HCT116 (cell line): ENCODE data around the gene AUP1. TPM values are rescaled to one million over a fixed set of nuclear protein-coding genes. Genes with fewer than 3 reads are reported as not detected.

Experiments
- ATAC-seq: fragments of 200-7000 bp; cut with Tn5 transposase; 2 replicates; pipeline ENCODE4 v1.9.1; 2020; ENCODE audit warnings: mild to moderate bottlenecking, moderate library complexity
- BruUV-seq: library from RNA; stranded (reverse); fragments of 400-500 nt; replicated peaks from 2 replicates; lab custom pipeline; 2021; lab: Mats Ljungman, UMichigan
- CTCF ChIA-PET: fragments of 300-600 bp; sonication (Branson Sonifier 250); formaldehyde crosslinking; loops from one replicate; lab custom pipeline; 2021; ENCODE audit warnings: antibody characterized with exemption; lab: Charles Lee
- POLR2A ChIA-PET: fragments of 300-600, 350-600 bp; sonication (Branson Sonifier 250); formaldehyde crosslinking; loops from one replicate; lab custom pipeline; 2021; ENCODE audit warnings: antibody characterized with exemption; lab: Charles Lee
- RAD21 ChIA-PET, 2 experiments: fragments of 300-600 bp; sonication (Branson Sonifier 250); formaldehyde crosslinking; loops; one replicate each; lab custom pipeline; 2023; ENCODE audit warnings: low total read pairs in 2 of 2; ENCODE audit not compliant: uncharacterized antibody in 2 of 2, unreplicated experiment in 2 of 2, low non-redundant PET in 1 of 2; lab: Charles Lee
- DNase-seq: peaks from one replicate; pipeline ENCODE4 v3.0.0-alpha.2; 2010; ENCODE audit warnings: low read depth, low spot score
- H2AFZ ChIP-seq: fragments of 200-600 bp; shearing (Covaris generic), sonication (generic); 2 replicates; pipeline ENCODE4 v1.6.1; 2017; ENCODE audit warnings: low read depth, mixed run types, mixed read lengths, antibody characterized with exemption, low read length; ENCODE audit not compliant: poor library complexity, severe bottlenecking
- H3K27ac ChIP-seq: 2 replicates; pipeline ENCODE4 v1.5.1; 2012; ENCODE audit warnings: low read depth, low read length
- H3K27me3 ChIP-seq: fragments of 200-600 bp; sonication (generic); 2 replicates; pipeline ENCODE4 v1.6.1; 2016; ENCODE audit warnings: mixed run types, low read length, mixed read lengths; ENCODE audit not compliant: insufficient read depth
- H3K36me3 ChIP-seq, 2 experiments: fragments of 200-500 bp in 1 of 2; fragments of 200-600 bp in 1 of 2; sonication (Bioruptor generic) in 1 of 2; sonication (generic) in 1 of 2; 2 replicates each; pipeline versions ENCODE4 v1.5.1 to v1.6.1; 2014 to 2016; ENCODE audit warnings: low read length in 2 of 2, inconsistent platforms in 1 of 2, mixed read lengths in 1 of 2, mixed run types in 1 of 2; ENCODE audit not compliant: insufficient read depth in 2 of 2, control insufficient read depth in 1 of 2
- H3K4me1 ChIP-seq, 2 experiments: fragments of 200-600 bp in 1 of 2; sonication (generic) in 1 of 2; 2 replicates each; pipeline versions ENCODE4 v1.5.1 to v1.6.1; 2012 to 2017; ENCODE audit warnings: low read length in 2 of 2, inconsistent platforms in 1 of 2, mild to moderate bottlenecking in 1 of 2, mixed read lengths in 1 of 2, mixed run types in 1 of 2, moderate library complexity in 1 of 2; ENCODE audit not compliant: insufficient read depth in 2 of 2, control insufficient read depth in 1 of 2
- H3K4me2 ChIP-seq: fragments of 200-600 bp; sonication (generic); 2 replicates; pipeline ENCODE4 v1.6.1; 2017; ENCODE audit warnings: mixed run types, low read length, mixed read lengths
- H3K4me3 ChIP-seq, 2 experiments: fragments of 200-600 bp in 1 of 2; sonication (generic) in 1 of 2; replicated peaks in 1 of 2; 2 replicates each; pipeline ENCODE4 v1.5.1; 2011 to 2016; ENCODE audit warnings: low read length in 2 of 2, control low read depth in 1 of 2, low read depth in 1 of 2, mild to moderate bottlenecking in 1 of 2, mixed read lengths in 1 of 2, mixed run types in 1 of 2
- H3K79me2 ChIP-seq: fragments of 200-600 bp; sonication (generic); 2 replicates; pipeline ENCODE4 v1.6.1; 2017; ENCODE audit warnings: mild to moderate bottlenecking, mixed run types, low read length, moderate library complexity, mixed read lengths; ENCODE audit not compliant: insufficient read depth
- H3K9ac ChIP-seq: fragments of 200-600 bp; sonication (generic); 2 replicates; pipeline ENCODE4 v1.6.1; 2016; ENCODE audit warnings: low read length, mixed read lengths
- H3K9me2 ChIP-seq: fragments of 200-600 bp; sonication (generic), shearing (Covaris generic); 2 replicates; pipeline ENCODE4 v1.6.1; 2017; ENCODE audit warnings: mixed run types, mild to moderate bottlenecking, moderate library complexity; ENCODE audit not compliant: insufficient read depth
- H3K9me3 ChIP-seq, 2 experiments: fragments of 200-500 bp in 1 of 2; fragments of 200-600 bp in 1 of 2; sonication (Bioruptor generic) in 1 of 2; sonication (generic) in 1 of 2; 2 replicates each; pipeline ENCODE4 v1.6.1; 2014 to 2017; ENCODE audit warnings: low read length in 2 of 2, mixed read lengths in 2 of 2, inconsistent platforms in 1 of 2, low read depth in 1 of 2, mild to moderate bottlenecking in 1 of 2, mixed run types in 1 of 2, moderate library complexity in 1 of 2; ENCODE audit not compliant: control insufficient read depth in 1 of 2, insufficient read depth in 1 of 2
- H4K20me1 ChIP-seq: fragments of 200-600 bp; sonication (generic), shearing (Covaris generic); 2 replicates; pipeline ENCODE4 v1.6.1; 2017; ENCODE audit warnings: mixed run types, mild to moderate bottlenecking, moderate library complexity; ENCODE audit not compliant: insufficient read depth
- MAX ChIP-seq: IDR thresholded peaks from 2 replicates; pipeline ENCODE4 v1.6.1; 2012
- RAD21 ChIP-seq: IDR thresholded peaks from 2 replicates; pipeline ENCODE4 v1.6.1; 2012; ENCODE audit warnings: low read depth, mild to moderate bottlenecking
- REST ChIP-seq: IDR thresholded peaks from 2 replicates; pipeline ENCODE4 v1.6.1; 2012; ENCODE audit warnings: low read depth
- SIN3A ChIP-seq: IDR thresholded peaks from 2 replicates; pipeline ENCODE4 v1.6.1; 2012; ENCODE audit warnings: low read depth
- SRF ChIP-seq: IDR thresholded peaks from 2 replicates; pipeline ENCODE4 v1.6.1; 2012; ENCODE audit warnings: low read depth
- ZBTB33 ChIP-seq: IDR thresholded peaks from 2 replicates; pipeline ENCODE4 v1.6.1; 2011; ENCODE audit warnings: mild to moderate bottlenecking, low read length, moderate library complexity; ENCODE audit not compliant: insufficient replicate concordance; ENCODE audit errors: extremely low read depth
- intact Hi-C: fragments of 100-400 bp; cut with micrococcal nuclease; formaldehyde crosslinking; loops from 2 replicates; pipeline ENCODE4 v1.10.0; 2022
- total RNA-seq: library from RNA; stranded (reverse); gene quantifications from one replicate; pipeline ENCODE4 v1.2.1, GENCODE V29; 2021; ENCODE audit not compliant: unreplicated experiment

Gene AUP1
- total RNA-seq, 1 experiment from 2014 or later: 116 TPM

DNA sequence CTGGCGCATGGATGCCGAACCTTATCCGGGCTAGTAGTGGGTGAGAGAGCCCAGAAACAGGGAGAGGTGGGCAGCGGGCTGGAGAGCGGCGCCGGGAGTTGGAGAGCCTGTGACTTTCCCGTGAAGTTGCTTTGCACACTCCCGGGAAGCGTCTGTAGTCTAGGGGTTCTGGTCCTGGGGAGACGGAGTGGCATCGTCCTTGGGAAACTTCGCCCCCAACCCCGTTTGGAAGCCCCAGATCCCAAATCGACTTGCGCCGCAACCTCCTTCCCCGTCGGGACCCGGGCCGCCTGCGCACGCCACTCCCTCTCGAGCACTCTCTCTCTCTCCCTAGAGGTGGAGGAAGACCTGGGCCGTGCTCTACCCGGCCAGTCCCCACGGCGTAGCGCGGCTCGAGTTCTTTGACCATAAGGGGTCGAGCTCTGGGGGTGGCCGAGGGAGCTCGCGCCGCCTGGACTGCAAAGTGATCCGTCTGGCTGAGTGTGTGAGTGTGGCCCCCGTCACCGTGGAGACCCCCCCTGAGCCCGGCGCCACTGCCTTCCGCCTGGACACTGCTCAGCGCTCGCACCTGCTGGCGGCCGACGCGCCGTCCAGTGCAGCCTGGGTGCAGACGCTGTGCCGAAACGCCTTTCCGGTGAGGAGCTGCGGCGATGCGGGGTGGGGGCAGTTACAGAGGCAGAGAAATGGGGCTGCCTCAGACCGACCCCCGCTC is 25.5 kb upstream of the AUP1 start:
- Histone ChIP-seq H3K4me3 (peak overlapping the region; percentile 93 to 97), H3K9me2 (no peaks in the 10 kb centered on the region), H3K27ac (peak overlapping the region; percentile 90), H3K9ac (peak overlapping the region; percentile 98), H4K20me1 (no peaks in the 10 kb centered on the region), H3K4me1 (peaks cover 12 to 36% of the 10 kb centered on the region in 2 experiments; a peak in 3 of 4 replicates), H3K36me3 (peaks cover 7 to 9% of the 10 kb centered on the region in 2 experiments; a peak in 3 of 4 replicates), H3K79me2 (peaks cover 16% of the 10 kb centered on the region; the same call in 1 of the 2 replicates), H3K9me3 (no peaks in the 10 kb centered on the region), H2AFZ (no peak overlapping the region), H3K4me2 (peak overlapping the region; percentile 95), H3K27me3 (no peaks in the 10 kb centered on the region)
- intact Hi-C loops: no loop called here
- peak; percentile 75 for ATAC-seq
- POLR2A ChIA-PET: interaction anchor here (1.0 kb wide), 1 partner anchor 48 kb away, joined by 3 read pairs; the partner anchor contains the start of gene PCGF1
- RAD21 ChIA-PET: no interaction called here
- DNase-seq: no peak
- BruUV-seq: no TSS peak
- CTCF ChIA-PET: no interaction called here
- TF ChIP-seq MAX (no peak), REST (no peak), ZBTB33 (no peak), SIN3A (no peak), RAD21 (no peak), SRF (no peak)
